Mucosa of descending colon (tissue), 3 donors: Measurements from ENCODE around the gene STX19. TPM values are rescaled to one million over a fixed set of nuclear protein-coding genes. Genes with fewer than 3 reads are reported as not detected.

Experiments used
- total RNA-seq, 3 donors: library from RNA; stranded (reverse); fragmentation: NEBNext Ultra II Directional in 2 of 3; extraction: Animal tissue kit (Norgen Biotek cat#: 25700) in 2 of 3; gene quantifications; one replicate each; pipeline versions ENCODE4 v1.2.1 to v1.2.4, GENCODE V29; 2021 to 2023
- donor health status: DM: no; HTN: no; CAD: no; lungs with moderate emphysema.
- donor health status: DM: no; HTN: no; CAD: no.
- donor health status: DM: no; HTN: yes; CAD: no.

The STX19 gene
- total RNA-seq, 3 donors from 2014 or later, result 7.5 to 20.6 (median 18.9) TPM

Other genes starting within 250 kb of the STX19 start
- gene PROS1, start 54.7 kb downstream of the STX19 start, total RNA-seq, result 10 to 100 TPM in 2 of 3 donors, 1 to 10 TPM in 1; 6.7 to 30.1 (median 19.7) TPM
- 1 to 10 TPM; 2.6 to 9.1 (median 4.1) TPM for gene ARL13B, start 48.4 kb downstream of the STX19 start, total RNA-seq
- 1 to 10 TPM; 5.4 to 9.1 (median 6.2) TPM for gene DHFR2, start 34.3 kb upstream of the STX19 start, total RNA-seq
- gene NSUN3, start 34.5 kb upstream of the STX19 start, total RNA-seq, result 10 to 100 TPM; 18.6 to 33.9 (median 23.0) TPM